H1 (cell line): ENCODE measurements around the gene UGT2B17.
"Not testable (repeated sequence)": the region's sequence is repeated elsewhere in the genome, so short reads cannot be mapped to it uniquely, and the experiment has no call there.

Experiments used
- ATF3 ChIP-seq: IDR thresholded peaks from 2 replicates; pipeline ENCODE4 v1.6.1; 2011; ENCODE audit warnings: low read depth, mild to moderate bottlenecking, low read length; ENCODE audit not compliant: insufficient read depth
- CTCF ChIP-seq, 3 experiments: IDR thresholded peaks; 1 replicate in 2 of 3; 2 replicates in 1 of 3; pipeline versions ENCODE4 v1.5.1 to v1.6.1; 2011; ENCODE audit warnings: low read length in 3 of 3, mild to moderate bottlenecking in 3 of 3, inconsistent platforms in 2 of 3, low read depth in 1 of 3, moderate library complexity in 1 of 3; ENCODE audit not compliant: insufficient read depth in 1 of 3; ENCODE audit errors: control extremely low read depth in 1 of 3
- EP300 ChIP-seq, 2 experiments: IDR thresholded peaks; 1 replicate in 1 of 2; 2 replicates in 1 of 2; pipeline ENCODE4 v1.6.1; 2011 to 2012; ENCODE audit warnings: low read depth in 2 of 2, low read length in 2 of 2, mild to moderate bottlenecking in 2 of 2, borderline replicate concordance in 1 of 2, inconsistent platforms in 1 of 2, moderate library complexity in 1 of 2
- EZH2 ChIP-seq: fragments of 200-600 bp; sonication (generic); IDR thresholded peaks from 2 replicates; pipeline ENCODE4 v1.7.1; 2012; ENCODE audit warnings: low read depth, mild to moderate bottlenecking, moderate library complexity, low read length, inconsistent platforms; ENCODE audit not compliant: severe bottlenecking
- HDAC2 ChIP-seq, 2 experiments: fragments of 300-600 bp in 1 of 2; sonication (generic) in 1 of 2; IDR thresholded peaks; 2 replicates each; pipeline ENCODE4 v1.6.1; 2011 to 2012; ENCODE audit warnings: low read depth in 2 of 2, low read length in 2 of 2, mild to moderate bottlenecking in 2 of 2, moderate library complexity in 2 of 2, borderline replicate concordance in 1 of 2, inconsistent platforms in 1 of 2
- KDM1A ChIP-seq: fragments of 200-600, 300-600 bp; sonication (generic); IDR thresholded peaks from 2 replicates; pipeline ENCODE4 v1.7.1; 2016; ENCODE audit warnings: mild to moderate bottlenecking, low read length, borderline replicate concordance
- POLR2AphosphoS5 ChIP-seq: IDR thresholded peaks from 2 replicates; pipeline ENCODE4 v1.6.1; 2011; ENCODE audit warnings: low read depth, low read length
- SIN3A ChIP-seq, 2 experiments: IDR thresholded peaks in 1 of 2; conservative IDR thresholded peaks in 1 of 2; 2 replicates each; pipeline ENCODE4 v1.6.1; 2011 to 2012; ENCODE audit warnings: low read length in 2 of 2, improper control_type of control experiment in 1 of 2, low read depth in 1 of 2, mild to moderate bottlenecking in 1 of 2
- SRF ChIP-seq: IDR thresholded peaks from 2 replicates; pipeline ENCODE4 v1.6.1; 2011; ENCODE audit warnings: mild to moderate bottlenecking, low read depth, low read length, moderate library complexity
- SUZ12 ChIP-seq: fragments of 200-600 bp; sonication (generic); IDR thresholded peaks from 2 replicates; pipeline ENCODE4 v1.6.1; 2012; ENCODE audit warnings: mild to moderate bottlenecking, inconsistent platforms, low read length, moderate library complexity, mixed read lengths

- not testable (repeated sequence) for TF ChIP-seq EZH2; KDM1A; EP300 (IDR thresholded peaks at IDR 0.05; ENCODE audit: borderline replicate concordance in 1 of 2, low read depth in 2 of 2, low read length in 2 of 2); POLR2AphosphoS5; SUZ12; SRF; HDAC2 (IDR thresholded peaks at IDR 0.05; ENCODE audit: borderline replicate concordance in 1 of 2, low read depth in 2 of 2, low read length in 2 of 2); ATF3; SIN3A (conservative IDR thresholded peaks at IDR 0.05 in 1 of 2, IDR thresholded peaks at IDR 0.05 in 1 of 2; ENCODE audit: low read depth in 1 of 2, low read length in 2 of 2)
- peak in 1 of 3 experiments; percentile 4; a peak in 1 of 4 replicates for TF ChIP-seq CTCF (IDR thresholded peaks at IDR 0.05; ENCODE audit: control extremely low read depth in 1 of 3, insufficient read depth in 1 of 3, low read depth in 1 of 3, low read length in 3 of 3)
Observed at GRCh38 chr4:68569036-68569435, 7.1 kb downstream of the UGT2B17 start.
